Rectal smooth muscle tissue (tissue), 1 donor: ENCODE measurements around the gene METTL16.

Source experiments
- H3K27ac ChIP-seq: one replicate; pipeline ENCODE4 v1.7.0; 2013; ENCODE audit warnings: low read depth, low read length, inconsistent platforms
- H3K27me3 ChIP-seq: one replicate; pipeline ENCODE4 v1.7.0; 2013; ENCODE audit warnings: low read length; ENCODE audit not compliant: control insufficient read depth, insufficient read depth
- H3K36me3 ChIP-seq: one replicate; pipeline ENCODE4 v1.7.0; 2013; ENCODE audit warnings: low read length; ENCODE audit not compliant: control insufficient read depth, insufficient read depth
- H3K4me1 ChIP-seq: one replicate; pipeline ENCODE4 v1.7.0; 2013; ENCODE audit warnings: low read length; ENCODE audit not compliant: control insufficient read depth, insufficient read depth
- H3K4me3 ChIP-seq: one replicate; pipeline ENCODE4 v1.7.0; 2013; ENCODE audit warnings: low read length
- H3K9ac ChIP-seq: one replicate; pipeline ENCODE4 v1.7.0; 2013; ENCODE audit warnings: low read length

The METTL16 gene

DNA sequence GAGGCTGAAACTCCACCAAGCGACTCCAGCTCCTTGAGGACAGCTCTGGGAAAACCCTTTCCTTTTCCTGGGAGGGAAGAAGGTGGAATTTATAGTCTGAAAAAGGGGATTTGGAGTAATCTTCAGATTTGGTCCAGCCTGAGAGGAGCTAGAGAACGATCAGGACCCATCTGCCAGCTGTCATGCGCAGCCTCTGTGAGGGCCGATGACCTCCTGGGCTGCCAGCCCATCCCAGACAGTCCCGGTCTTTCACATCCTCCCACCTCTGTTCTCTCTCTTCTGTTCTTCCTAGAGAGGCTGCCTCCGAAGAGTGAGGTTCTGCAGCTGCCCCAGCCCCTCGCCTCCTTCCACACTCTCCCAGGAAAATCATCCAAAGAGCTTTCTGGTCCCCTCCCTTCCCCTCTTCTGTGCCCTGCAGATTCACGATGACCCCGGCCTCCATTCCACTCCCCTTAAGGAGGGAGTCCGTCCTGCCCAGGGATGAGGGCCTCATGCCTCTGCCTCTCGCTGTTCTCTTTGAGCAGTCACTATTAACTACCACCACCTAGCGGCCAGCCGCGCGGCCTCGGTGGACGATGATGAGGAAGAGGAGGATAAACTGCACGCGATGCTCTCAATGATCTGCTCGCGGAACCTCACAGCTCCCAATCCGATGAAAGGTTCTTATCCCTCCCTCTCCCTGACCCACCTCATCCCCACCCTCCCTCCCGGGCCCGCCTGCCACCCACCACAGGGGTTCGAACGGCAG, 144.8 kb downstream of the METTL16 start:
- Histone ChIP-seq H3K4me1 (peaks cover 4% of the 10 kb centered on the region), H3K27me3 (no peaks in the 10 kb centered on the region), H3K9ac (no peak overlapping the region), H3K27ac (no peak overlapping the region), H3K36me3 (peaks cover 8% of the 10 kb centered on the region), H3K4me3 (no peak overlapping the region)
